Muscle of leg (tissue), 11 donors: ENCODE results near the gene USP9Y. TPM values are rescaled to one million over a fixed set of nuclear protein-coding genes. Genes with fewer than 3 reads are reported as not detected.

Source experiments
- DNase-seq: peaks from one replicate; pipeline ENCODE4 v3.0.0; 2013
- H3K27ac ChIP-seq: one replicate; pipeline ENCODE4 v1.5.1; 2013; ENCODE audit warnings: mild to moderate bottlenecking, low read length, control low read depth
- H3K27me3 ChIP-seq: one replicate; pipeline ENCODE4 v1.6.1; 2013; ENCODE audit warnings: low read length; ENCODE audit not compliant: control insufficient read depth, insufficient read depth
- H3K36me3 ChIP-seq: one replicate; pipeline ENCODE4 v1.6.1; 2013; ENCODE audit warnings: low read length; ENCODE audit not compliant: control insufficient read depth, insufficient read depth
- H3K4me1 ChIP-seq: one replicate; pipeline ENCODE4 v1.6.1; 2013; ENCODE audit warnings: low read length; ENCODE audit not compliant: control insufficient read depth, insufficient read depth
- H3K4me3 ChIP-seq: one replicate; pipeline ENCODE4 v1.5.1; 2013; ENCODE audit warnings: low read length, control low read depth
- H3K9me3 ChIP-seq: replicated peaks from 2 replicates; pipeline ENCODE4 v1.6.1; 2013; ENCODE audit warnings: low read depth, low read length; ENCODE audit not compliant: control insufficient read depth
- WGBS: methylation state at CpG from one replicate; pipeline ENCODE4 v1.1.5; 2013; ENCODE audit warnings: missing lambda C conversion rate; ENCODE audit not compliant: insufficient coverage; 5-methylcytosine and 5-hydroxymethylcytosine counted together
- polyA plus RNA-seq, 8 donors: library from polyadenylated mRNA; unstranded; fragments of 120-200 nt; gene quantifications; one replicate each; pipeline versions ENCODE4 v1.2.1 to v1.2.3, GENCODE V29; 2013; ENCODE audit warnings: inconsistent platforms in 1 of 8, low replicate concordance in 1 of 8; ENCODE audit not compliant: insufficient read length in 8 of 8, insufficient read depth in 1 of 8
- total RNA-seq: library from RNA; stranded (reverse); fragments of 120-200 nt; gene quantifications from one replicate; pipeline ENCODE4 v1.2.4, GENCODE V29; 2013

Gene USP9Y
- total and polyA plus RNA-seq, 9 donors = 20.7 to 40.7 (median 26.0) TPM; not detected in 1

GRCh38 chrY:12702174-12702573, 1.1 kb downstream of the USP9Y start:
- no peaks in the 10 kb centered on the region for H3K4me1 ChIP-seq
- no CpG with 5 or more reads among the region's 1 CpG for WGBS
- H3K4me3 ChIP-seq = no peak overlapping the region
- no peaks in the 10 kb centered on the region for H3K9me3 ChIP-seq
- H3K27ac ChIP-seq = no peak overlapping the region
- H3K27me3 ChIP-seq = no peaks in the 10 kb centered on the region
- no peak for DNase-seq
- H3K36me3 ChIP-seq = no peaks in the 10 kb centered on the region

GRCh38 chrY:12710460-12710859, 9.4 kb downstream of the USP9Y start:
- H3K27ac ChIP-seq = no peak overlapping the region
- H3K9me3 ChIP-seq = no peaks in the 10 kb centered on the region
- H3K4me3 ChIP-seq = no peak overlapping the region
- no peaks in the 10 kb centered on the region for H3K4me1 ChIP-seq
- no peaks in the 10 kb centered on the region for H3K36me3 ChIP-seq
- H3K27me3 ChIP-seq = no peaks in the 10 kb centered on the region
- no CpG with 5 or more reads among the region's 2 CpGs for WGBS
- no peak for DNase-seq

GRCh38 chrY:12715376-12715775, 14.3 kb downstream of the USP9Y start:
- no peak overlapping the region for H3K27ac ChIP-seq
- H3K36me3 ChIP-seq = no peaks in the 10 kb centered on the region
- no peak overlapping the region for H3K4me3 ChIP-seq
- no peaks in the 10 kb centered on the region for H3K27me3 ChIP-seq
- H3K4me1 ChIP-seq = no peaks in the 10 kb centered on the region
- no peaks in the 10 kb centered on the region for H3K9me3 ChIP-seq
- no CpG with 5 or more reads among the region's 6 CpGs for WGBS
- DNase-seq = no peak

- no peak overlapping the region for H3K27ac ChIP-seq
Observed at GRCh38 chrY:12729746-12730145, 28.7 kb downstream of the USP9Y start.

GRCh38 chrY:12733625-12734024, 32.6 kb downstream of the USP9Y start:
- Histone ChIP-seq H3K36me3 (no peaks in the 10 kb centered on the region), H3K4me1 (no peaks in the 10 kb centered on the region), H3K4me3 (no peak overlapping the region), H3K27ac (no peak overlapping the region), H3K9me3 (no peaks in the 10 kb centered on the region), H3K27me3 (no peaks in the 10 kb centered on the region)
- no CpG with 5 or more reads among the region's 3 CpGs for WGBS
- no peak for DNase-seq

More at GRCh38 chrY:12729746-12730145, 28.7 kb downstream of the USP9Y start:
- H3K4me1 ChIP-seq = no peaks in the 10 kb centered on the region
- H3K9me3 ChIP-seq = no peaks in the 10 kb centered on the region
- no peaks in the 10 kb centered on the region for H3K36me3 ChIP-seq
- no CpG with 5 or more reads among the region's 2 CpGs for WGBS
- no peak for DNase-seq
- H3K27me3 ChIP-seq = no peaks in the 10 kb centered on the region
- H3K4me3 ChIP-seq = no peak overlapping the region

GRCh38 chrY:12734051-12734450, 33.0 kb downstream of the USP9Y start:
- H3K4me3 ChIP-seq = no peak overlapping the region
- WGBS = no CpG with 5 or more reads among the region's 2 CpGs
- no peak for DNase-seq

GRCh38 chrY:12741414-12741813, 40.4 kb downstream of the USP9Y start:
- H3K4me1 ChIP-seq = no peaks in the 10 kb centered on the region
- no peaks in the 10 kb centered on the region for H3K27me3 ChIP-seq
- DNase-seq = no peak
- no peaks in the 10 kb centered on the region for H3K9me3 ChIP-seq
- H3K4me3 ChIP-seq = no peak overlapping the region
- H3K36me3 ChIP-seq = no peaks in the 10 kb centered on the region
- no peak overlapping the region for H3K27ac ChIP-seq
- no CpG with 5 or more reads among the region's 2 CpGs for WGBS

More at GRCh38 chrY:12734051-12734450, 33.0 kb downstream of the USP9Y start:
- Histone ChIP-seq H3K9me3 (no peaks in the 10 kb centered on the region), H3K36me3 (no peaks in the 10 kb centered on the region), H3K27me3 (no peaks in the 10 kb centered on the region), H3K27ac (no peak overlapping the region), H3K4me1 (no peaks in the 10 kb centered on the region)

- no peak overlapping the region for H3K27ac ChIP-seq
- no peaks in the 10 kb centered on the region for H3K9me3 ChIP-seq
- H3K36me3 ChIP-seq = no peaks in the 10 kb centered on the region
- H3K4me1 ChIP-seq = no peaks in the 10 kb centered on the region
- DNase-seq = no peak
- no peaks in the 10 kb centered on the region for H3K27me3 ChIP-seq
- H3K4me3 ChIP-seq = no peak overlapping the region
- WGBS = no CpG with 5 or more reads among the region's 4 CpGs
Observed at GRCh38 chrY:12742725-12743124, 41.7 kb downstream of the USP9Y start.

- no peaks in the 10 kb centered on the region for H3K9me3 ChIP-seq
- no peaks in the 10 kb centered on the region for H3K4me1 ChIP-seq
- no peaks in the 10 kb centered on the region for H3K36me3 ChIP-seq
- DNase-seq = no peak
- no CpG with 5 or more reads among the region's 2 CpGs for WGBS
- no peaks in the 10 kb centered on the region for H3K27me3 ChIP-seq
- H3K4me3 ChIP-seq = no peak overlapping the region
- H3K27ac ChIP-seq = no peak overlapping the region
Observed at GRCh38 chrY:12744091-12744490, 43.1 kb downstream of the USP9Y start.

GRCh38 chrY:12749293-12749692, 48.3 kb downstream of the USP9Y start:
- Histone ChIP-seq H3K4me1 (no peaks in the 10 kb centered on the region), H3K4me3 (no peak overlapping the region), H3K27me3 (no peaks in the 10 kb centered on the region), H3K36me3 (no peaks in the 10 kb centered on the region), H3K27ac (no peak overlapping the region), H3K9me3 (no peaks in the 10 kb centered on the region)
- DNase-seq = no peak
- no CpG with 5 or more reads among the region's 1 CpG for whole genome bisulfite sequencing

- WGBS = no CpG with 5 or more reads among the region's 6 CpGs
Observed at GRCh38 chrY:12752856-12753255, 51.8 kb downstream of the USP9Y start.

More at GRCh38 chrY:12752856-12753255, 51.8 kb downstream of the USP9Y start:
- H3K9me3 ChIP-seq = no peaks in the 10 kb centered on the region
- no peaks in the 10 kb centered on the region for H3K36me3 ChIP-seq
- H3K4me3 ChIP-seq = no peak overlapping the region
- H3K4me1 ChIP-seq = no peaks in the 10 kb centered on the region
- no peaks in the 10 kb centered on the region for H3K27me3 ChIP-seq
- DNase-seq = no peak
- no peak overlapping the region for H3K27ac ChIP-seq
